PC-3 (cell line): Measurements from ENCODE around the gene ALCAM. TPM values are rescaled to one million over a fixed set of nuclear protein-coding genes. Genes with fewer than 3 reads are reported as not detected.
"Not testable (repeated sequence)": the region's sequence is repeated elsewhere in the genome, so short reads cannot be mapped to it uniquely, and the experiment has no call there.

Experiments used
- ATAC-seq: fragments of 200-7000 bp; cut with Tn5 transposase; 2 replicates; pipeline ENCODE4 v1.9.1; 2020; ENCODE audit warnings: mild to moderate bottlenecking, moderate library complexity
- BruUV-seq: library from RNA; stranded (reverse); fragments of 400-500 nt; replicated peaks from 2 replicates; lab custom pipeline; 2021; lab: Mats Ljungman, UMichigan
- CTCF ChIA-PET: fragments of 300-600 bp; sonication (Branson Sonifier 250); formaldehyde crosslinking; loops from one replicate; lab custom pipeline; 2022; ENCODE audit warnings: antibody characterized with exemption; lab: Charles Lee
- POLR2A ChIA-PET: fragments of 300-600 bp; sonication (Branson Sonifier 250); formaldehyde crosslinking; loops from one replicate; lab custom pipeline; 2022; ENCODE audit warnings: antibody characterized with exemption; ENCODE audit not compliant: unreplicated experiment; lab: Charles Lee
- DNase-seq: peaks from one replicate; pipeline ENCODE4 v3.0.0-alpha.2; 2015
- H2AFZ ChIP-seq: fragments of 300-600 bp; sonication (generic); 2 replicates; pipeline ENCODE4 v1.6.0; 2016; ENCODE audit warnings: antibody characterized with exemption, low read length
- H3F3A ChIP-seq: fragments of 300-600 bp; sonication (generic); one replicate; pipeline ENCODE4 v1.6.0; 2017; ENCODE audit warnings: antibody characterized with exemption, low read length, control low read depth, mild to moderate bottlenecking; ENCODE audit not compliant: unreplicated experiment
- H3K27ac ChIP-seq: fragments of 300-600 bp; sonication (generic); 2 replicates; pipeline ENCODE4 v1.5.1; 2016; ENCODE audit warnings: mild to moderate bottlenecking, low read length
- H3K27me3 ChIP-seq: fragments of 300-600 bp; sonication (generic); 2 replicates; pipeline ENCODE4 v1.6.1; 2016; ENCODE audit warnings: low read length, mixed read lengths
- H3K36me3 ChIP-seq: fragments of 300-600 bp; sonication (generic); 2 replicates; pipeline ENCODE4 v1.6.1; 2016; ENCODE audit warnings: low read depth, mixed run types, low read length, mixed read lengths
- H3K4me1 ChIP-seq: fragments of 300-600 bp; sonication (generic); 2 replicates; pipeline ENCODE4 v1.5.1; 2016; ENCODE audit warnings: low read length; ENCODE audit not compliant: insufficient read depth
- H3K4me2 ChIP-seq: fragments of 300-600 bp; sonication (generic); 2 replicates; pipeline ENCODE4 v1.6.0; 2016; ENCODE audit warnings: low read length
- H3K4me3 ChIP-seq: fragments of 300-600 bp; sonication (generic); 2 replicates; pipeline ENCODE4 v1.5.1; 2016; ENCODE audit warnings: mild to moderate bottlenecking, low read length, mixed read lengths
- H3K79me2 ChIP-seq: fragments of 300-600 bp; sonication (generic); 2 replicates; pipeline ENCODE4 v1.6.1; 2017; ENCODE audit warnings: low read length, mixed read lengths
- H3K9ac ChIP-seq: fragments of 300-600 bp; sonication (generic); 2 replicates; pipeline ENCODE4 v1.6.0; 2016; ENCODE audit warnings: mild to moderate bottlenecking, low read length
- H3K9me2 ChIP-seq: fragments of 300-600 bp; sonication (generic); replicated peaks from 2 replicates; pipeline ENCODE4 v1.6.1; 2016; ENCODE audit warnings: mixed run types, low read length, mixed read lengths
- H3K9me3 ChIP-seq: fragments of 300-600 bp; sonication (generic); 2 replicates; pipeline ENCODE4 v1.6.1; 2016; ENCODE audit warnings: low read length, mixed read lengths
- H4K20me1 ChIP-seq: fragments of 300-600 bp; sonication (generic); 2 replicates; pipeline ENCODE4 v1.6.1; 2016; ENCODE audit warnings: low read length, mixed read lengths
- CTCF ChIP-seq: fragments of 300-600 bp; sonication (generic); conservative IDR thresholded peaks from 2 replicates; pipeline ENCODE4 v1.5.1; 2017; ENCODE audit warnings: antibody characterized with exemption, low read depth, mild to moderate bottlenecking, low read length
- EZH2 ChIP-seq: fragments of 300-600 bp; sonication (generic); IDR thresholded peaks from one replicate; pipeline ENCODE4 v1.6.1; 2017; ENCODE audit warnings: antibody characterized with exemption, mild to moderate bottlenecking, low read length; ENCODE audit not compliant: unreplicated experiment
- EZH2phosphoT487 ChIP-seq: fragments of 300-600 bp; sonication (generic); IDR thresholded peaks from 2 replicates; pipeline ENCODE4 v1.6.1; 2018; ENCODE audit warnings: mild to moderate bottlenecking, antibody characterized with exemption, low read length, borderline replicate concordance
- intact Hi-C: fragments of 100-400 bp; cut with micrococcal nuclease; formaldehyde crosslinking; loops from 2 replicates; pipeline ENCODE4 v1.9.0; 2023
- total RNA-seq: library from RNA; depleted of rRNA; stranded (reverse); fragments of >200 nt; gene quantifications from 2 replicates; pipeline ENCODE4 v1.2.3, GENCODE V29; 2014

ALCAM gene
- total RNA-seq, 1 experiment from 2014 or later: 169 TPM

GRCh38 chr3:105594219-105594618 is 227.5 kb downstream of the ALCAM start:
- no peaks in the 10 kb centered on the region for H4K20me1 ChIP-seq
- H3K27me3 ChIP-seq: no peaks in the 10 kb centered on the region
- no peaks in the 10 kb centered on the region for H3F3A ChIP-seq
- H3K9ac ChIP-seq: no peak overlapping the region
- BruUV-seq: no TSS peak
- TF ChIP-seq EZH2 (no peak), EZH2phosphoT487 (no peak), CTCF (no peak)
- DNase-seq (peak; percentile 64), ATAC-seq (peak; percentile 20)
- H3K9me2 ChIP-seq: no peaks in the 10 kb centered on the region
- no peaks in the 10 kb centered on the region for H3K36me3 ChIP-seq
- intact Hi-C loops: no loop called here
- H3K79me2 ChIP-seq: no peaks in the 10 kb centered on the region
- ChIA-PET CTCF (interaction anchor here (0.7 kb wide), 1 partner anchor 998 kb away, joined by 4 read pairs; no protein-coding TSS in a partner anchor), POLR2A (no interaction called here)
- H3K27ac ChIP-seq: peak overlapping the region; percentile 43
- H3K4me1 ChIP-seq: peaks cover 35% of the 10 kb centered on the region
- no peak overlapping the region for H3K4me3 ChIP-seq
- H2AFZ ChIP-seq: no peak overlapping the region
- no peaks in the 10 kb centered on the region for H3K9me3 ChIP-seq
- H3K4me2 ChIP-seq: peak overlapping the region; percentile 33

- TSS peak; percentile 76 for BruUV-seq
- peak overlapping the region; percentile 27 for H3K4me2 ChIP-seq
- H3K4me3 ChIP-seq: no peak overlapping the region
- no peak overlapping the region for H2AFZ ChIP-seq
- H3K4me1 ChIP-seq: peaks cover 37% of the 10 kb centered on the region
- no peaks in the 10 kb centered on the region for H3K9me2 ChIP-seq
- H3K79me2 ChIP-seq: no peaks in the 10 kb centered on the region
- no peaks in the 10 kb centered on the region for H3K9me3 ChIP-seq
- H3K27me3 ChIP-seq: no peaks in the 10 kb centered on the region
- POLR2A ChIA-PET: interaction anchor here (0.7 kb wide), 1 partner anchor 18 kb away, joined by 3 read pairs; no protein-coding TSS in a partner anchor
- no peaks in the 10 kb centered on the region for H3K36me3 ChIP-seq
- no peak overlapping the region for H3K9ac ChIP-seq
- intact Hi-C loops: no loop called here
- no peaks in the 10 kb centered on the region for H4K20me1 ChIP-seq
- DNase-seq (peak; percentile 97), ATAC-seq (peak; percentile 96)
- no peaks in the 10 kb centered on the region for H3F3A ChIP-seq
- TF ChIP-seq EZH2phosphoT487 (no peak), CTCF (no peak), EZH2 (no peak)
- peak overlapping the region; percentile 39 for H3K27ac ChIP-seq
- CTCF ChIA-PET: no interaction called here
Measured at GRCh38 chr3:105598042-105598796, 231.5 kb downstream of the ALCAM start.

- no peaks in the 10 kb centered on the region for H3K79me2 ChIP-seq
- H2AFZ ChIP-seq: no peak overlapping the region
- no peak overlapping the region for H3K27ac ChIP-seq
- CTCF ChIA-PET: no interaction called here
- no peak for TF ChIP-seq CTCF
- TF ChIP-seq EZH2phosphoT487: no peak
- TF ChIP-seq EZH2: no peak
- H3K4me2 ChIP-seq: no peak overlapping the region
- ATAC-seq (no peak), DNase-seq (no peak)
- intact Hi-C loops: no loop called here
- no peaks in the 10 kb centered on the region for H3K9me3 ChIP-seq
- no TSS peak for BruUV-seq
- H3K9ac ChIP-seq: no peak overlapping the region
- H3K4me1 ChIP-seq: peaks cover 28% of the 10 kb centered on the region
- H3F3A ChIP-seq: no peaks in the 10 kb centered on the region
- H3K9me2 ChIP-seq: no peaks in the 10 kb centered on the region
- H3K36me3 ChIP-seq: no peaks in the 10 kb centered on the region
- H4K20me1 ChIP-seq: no peaks in the 10 kb centered on the region
- H3K27me3 ChIP-seq: no peaks in the 10 kb centered on the region
- POLR2A ChIA-PET: no interaction called here
- H3K4me3 ChIP-seq: no peak overlapping the region
Measured at GRCh38 chr3:105599350-105599749, 232.6 kb downstream of the ALCAM start.

- not testable (repeated sequence) for H3K79me2 ChIP-seq, ATAC-seq
Measured at GRCh38 chr3:105601756-105602155, 235.0 kb downstream of the ALCAM start.

More at GRCh38 chr3:105601756-105602155, 235.0 kb downstream of the ALCAM start:
- CTCF ChIA-PET, H3K9me3 ChIP-seq, DNase-seq, BruUV-seq, intact Hi-C loops, H3K4me3 ChIP-seq, H4K20me1 ChIP-seq, H3K4me2 ChIP-seq, H3K9ac ChIP-seq, H3K27ac ChIP-seq, H3K36me3 ChIP-seq, POLR2A ChIA-PET, H3F3A ChIP-seq, H2AFZ ChIP-seq, H3K27me3 ChIP-seq, H3K9me2 ChIP-seq: not testable (repeated sequence)
- peaks cover 21% of the 10 kb centered on the region for H3K4me1 ChIP-seq
